Pancreas (tissue), 10 donors: ENCODE results near the gene CNNM4. TPM values are rescaled to one million over a fixed set of nuclear protein-coding genes. Genes with fewer than 3 reads are reported as not detected.

ENCODE experiments used
- ATAC-seq, 4 donors: fragments of 200-7000 bp; cut with Tn5 transposase; one replicate each; pipeline versions ENCODE4 v1.8.0 to v1.9.1; 2020; ENCODE audit warnings: mild to moderate bottlenecking in 4 of 4, moderate library complexity in 4 of 4
- DNase-seq, 6 donors: peaks; one replicate each; pipeline ENCODE4 v3.0.0-alpha.2; 2020
- FAIRE-seq: peaks from 2 replicates; lab custom pipeline; 2012; peaks lifted over from hg19 to GRCh38; lab: Jason Lieb, UNC
- H3K27ac ChIP-seq, 4 donors: fragments of 200-600 bp; sonication (generic); 1 replicate in 3 of 4; 2 replicates in 1 of 4; pipeline versions ENCODE4 v1.5.0 to v1.8.0; 2020
- H3K27me3 ChIP-seq, 4 donors: fragments of 200-600 bp; one replicate each; pipeline ENCODE4 v1.8.0; 2021
- H3K36me3 ChIP-seq, 3 donors: fragments of 200-600 bp; sonication (generic) in 1 of 3; one replicate each; pipeline versions ENCODE4 v1.5.0 to v1.8.0; 2020 to 2021
- H3K4me1 ChIP-seq, 3 donors: fragments of 200-600 bp; one replicate each; pipeline ENCODE4 v1.8.0; 2021
- H3K4me3 ChIP-seq, 4 donors: fragments of 200-600 bp; sonication (generic) in 2 of 4; one replicate each; pipeline versions ENCODE4 v1.5.0 to v1.8.0; 2020 to 2021
- H3K9me3 ChIP-seq, 4 donors: fragments of 200-600 bp; one replicate each; pipeline ENCODE4 v1.8.0; 2021
- WGBS, 2 donors: extraction: QIAGEN DNeasy Blood & Tissue Kit; methylation state at CpG; one replicate each; pipeline ENCODE4 v1.1.7; 2013; 5-methylcytosine and 5-hydroxymethylcytosine counted together
- intact Hi-C, 3 donors: fragments of 100-400 bp; cut with DNase I; formaldehyde crosslinking; loops; one replicate each; pipeline versions ENCODE4 v1.11.1 to v1.14.2; 2022
- polyA plus RNA-seq, 2 donors: library from polyadenylated mRNA; stranded (reverse); fragments of 200-250 nt; gene quantifications; one replicate each; pipeline ENCODE4 v1.2.3, GENCODE V29; 2013
- total RNA-seq, 6 donors: library from RNA; stranded (reverse); fragmentation: NEBNext Ultra II Directional in 4 of 6; extraction: Animal tissue kit (Norgen Biotek cat#: 25700) in 4 of 6; gene quantifications; one replicate each; pipeline versions ENCODE4 v1.2.1 to v1.2.4, GENCODE V29; 2021 to 2023
- TF ChIP-seq, protein P1 (sequence below), 4 donors: fragments of 200-600 bp; sonication (generic) in 3 of 4; IDR thresholded peaks; one replicate each; pipeline versions ENCODE4 v1.5.0 to v1.8.0; 2021; ENCODE audit warnings: antibody characterized with exemption in 4 of 4
- donor health status: healthy with polysubstance abuse.
- donor health status: DM: no; HTN: no; CAD: no; lungs with moderate emphysema.
- donor health status: DM: no; HTN: no; CAD: no.
- donor health status: control.
- donor health status: control.
- donor health status: Bipolar disorder and iron deficiency.
- donor health status: DM: yes; HTN: yes; CAD: no.
- donor health status: DM: no; HTN: no; CAD: no.
- donor health status: DM: no; HTN: no; CAD: no.
- donor health status: DM: yes; HTN: yes; CAD: no.

Gene CNNM4
- total and polyA plus RNA-seq, 8 donors: 3.3 to 6.9 (median 5.5) TPM

DNA sequence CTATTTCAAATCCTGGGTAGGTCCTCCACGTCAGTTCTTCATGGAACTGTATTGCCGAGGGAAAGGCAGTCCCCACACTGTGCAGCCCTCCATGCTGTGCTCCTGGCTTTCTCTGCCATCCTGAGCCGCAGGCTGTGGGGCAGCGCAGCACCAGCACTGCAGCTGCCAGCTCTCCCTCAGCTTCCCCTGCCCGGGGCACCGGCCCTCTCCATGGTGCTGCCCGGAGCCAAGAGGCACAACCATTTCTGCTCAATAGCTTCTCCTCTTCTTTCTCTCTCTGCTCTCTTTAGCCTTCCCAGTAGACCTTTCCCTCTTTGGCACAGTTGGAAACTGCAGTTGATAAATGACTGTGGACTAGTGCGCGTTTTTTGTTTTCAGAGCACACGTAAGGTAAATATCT is 71.0 kb downstream of the CNNM4 start:
- no peaks in the 10 kb centered on the region for H3K9me3 ChIP-seq
- H3K4me1 ChIP-seq: peaks cover 27 to 33% (median 31%) of the 10 kb centered on the region in 3 donors
- DNase-seq (peak; percentile 54 to 88 (median 69)), ATAC-seq (peak; percentile 68 to 79 (median 78)), FAIRE-seq (no peak)
- WGBS, 2 donors: 15% methylated on average over 10 of the region's 10 CpGs
- peak overlapping the region; percentile 40 to 73 (median 68) for H3K27ac ChIP-seq
- H3K36me3 ChIP-seq: peaks cover 4 to 48% (median 31%) of the 10 kb centered on the region in 3 donors
- no peaks in the 10 kb centered on the region for H3K27me3 ChIP-seq
- TF ChIP-seq, protein P1, sequence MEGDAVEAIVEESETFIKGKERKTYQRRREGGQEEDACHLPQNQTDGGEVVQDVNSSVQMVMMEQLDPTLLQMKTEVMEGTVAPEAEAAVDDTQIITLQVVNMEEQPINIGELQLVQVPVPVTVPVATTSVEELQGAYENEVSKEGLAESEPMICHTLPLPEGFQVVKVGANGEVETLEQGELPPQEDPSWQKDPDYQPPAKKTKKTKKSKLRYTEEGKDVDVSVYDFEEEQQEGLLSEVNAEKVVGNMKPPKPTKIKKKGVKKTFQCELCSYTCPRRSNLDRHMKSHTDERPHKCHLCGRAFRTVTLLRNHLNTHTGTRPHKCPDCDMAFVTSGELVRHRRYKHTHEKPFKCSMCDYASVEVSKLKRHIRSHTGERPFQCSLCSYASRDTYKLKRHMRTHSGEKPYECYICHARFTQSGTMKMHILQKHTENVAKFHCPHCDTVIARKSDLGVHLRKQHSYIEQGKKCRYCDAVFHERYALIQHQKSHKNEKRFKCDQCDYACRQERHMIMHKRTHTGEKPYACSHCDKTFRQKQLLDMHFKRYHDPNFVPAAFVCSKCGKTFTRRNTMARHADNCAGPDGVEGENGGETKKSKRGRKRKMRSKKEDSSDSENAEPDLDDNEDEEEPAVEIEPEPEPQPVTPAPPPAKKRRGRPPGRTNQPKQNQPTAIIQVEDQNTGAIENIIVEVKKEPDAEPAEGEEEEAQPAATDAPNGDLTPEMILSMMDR (IDR thresholded peaks at IDR 0.05): no peak
- no peak overlapping the region for H3K4me3 ChIP-seq
- intact Hi-C loops: no loop called here

DNA sequence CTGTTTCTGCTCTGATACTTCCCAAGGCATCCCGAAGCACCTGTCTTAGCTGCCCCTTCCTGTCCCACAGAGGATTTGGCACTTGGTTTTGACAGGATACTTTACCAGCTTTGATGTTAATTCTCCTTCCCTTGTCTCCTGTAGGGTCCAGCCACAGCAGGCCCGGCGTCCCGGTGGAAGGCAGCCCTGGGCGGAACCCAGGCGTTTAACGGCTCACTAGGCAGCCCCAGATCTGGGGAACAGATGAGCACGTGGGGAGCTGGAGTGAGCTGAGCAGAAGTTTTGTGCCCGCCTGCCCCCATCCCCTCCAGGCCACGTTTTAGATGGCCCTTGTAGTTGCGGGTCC is 71.7 kb downstream of the CNNM4 start:
- 33 to 43% methylated on average over 11 of the region's 11 CpGs for WGBS, 2 donors
- peak in 3 of 4 donors; percentile 5 to 23 (median 8) for ATAC-seq
- Histone ChIP-seq H3K9me3 (no peaks in the 10 kb centered on the region), H3K4me3 (no peak overlapping the region), H3K4me1 (peaks cover 27 to 33% (median 31%) of the 10 kb centered on the region in 3 donors), H3K27me3 (no peaks in the 10 kb centered on the region), H3K36me3 (peaks cover 4 to 41% (median 26%) of the 10 kb centered on the region in 3 donors), H3K27ac (peak overlapping the region; percentile 40 to 73 (median 68))
- intact Hi-C loops: no loop called here
- no peak for FAIRE-seq
- TF ChIP-seq, protein P1 (IDR thresholded peaks at IDR 0.05): no peak
- DNase-seq: no peak

DNA sequence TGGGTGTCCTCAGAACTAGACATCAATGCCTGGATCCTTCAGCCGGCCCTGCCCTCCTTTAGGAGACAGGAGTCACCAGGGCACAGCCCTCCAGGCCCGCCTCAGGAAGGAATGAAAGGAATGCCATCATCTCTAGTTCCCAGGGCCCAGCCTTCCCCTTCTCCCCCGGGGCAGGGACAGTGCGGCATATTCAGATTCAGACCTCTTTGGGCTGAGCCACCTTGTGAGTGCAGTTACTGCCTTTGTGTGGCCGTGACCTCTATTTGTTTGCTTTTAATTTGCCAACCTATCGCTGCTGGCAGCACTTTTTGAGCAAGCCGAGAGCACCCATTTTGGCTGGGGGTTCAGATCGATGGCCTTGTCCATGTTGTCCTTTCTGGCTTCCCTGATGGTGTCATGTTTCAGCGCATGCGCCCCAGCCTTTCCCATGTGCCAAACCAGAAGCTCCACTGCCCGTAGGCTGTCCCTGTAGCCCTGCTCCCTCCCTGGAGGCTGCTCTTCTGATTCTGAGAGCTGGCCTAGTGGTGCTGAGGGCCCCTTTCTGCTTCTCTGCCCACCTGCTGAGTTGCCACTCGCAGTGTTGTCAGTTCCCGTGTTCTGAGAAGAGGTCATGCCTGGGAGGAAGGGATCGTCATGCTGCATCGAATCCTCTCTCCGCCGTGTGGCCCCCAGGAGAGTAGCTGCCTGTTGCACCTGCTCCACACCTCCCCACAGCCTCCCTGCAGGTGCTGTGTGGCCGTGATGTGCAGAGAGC is 72.2 kb downstream of the CNNM4 start:
- Histone ChIP-seq H3K9me3 (no peaks in the 10 kb centered on the region), H3K4me1 (peaks cover 27 to 33% (median 31%) of the 10 kb centered on the region in 3 donors), H3K27me3 (no peaks in the 10 kb centered on the region), H3K27ac (peak overlapping the region; percentile 40 to 73 (median 68)), H3K4me3 (no peak overlapping the region), H3K36me3 (peaks cover 4 to 36% (median 21%) of the 10 kb centered on the region in 3 donors)
- TF ChIP-seq, protein P1 (IDR thresholded peaks at IDR 0.05): no peak
- 10 to 12% methylated on average over 18 of the region's 18 CpGs for WGBS, 2 donors
- no peak for FAIRE-seq
- intact Hi-C loops: no loop called here
- peak; percentile 90 to 94 (median 92) for ATAC-seq
- peak; percentile 90 to 99 (median 96) for DNase-seq

DNA sequence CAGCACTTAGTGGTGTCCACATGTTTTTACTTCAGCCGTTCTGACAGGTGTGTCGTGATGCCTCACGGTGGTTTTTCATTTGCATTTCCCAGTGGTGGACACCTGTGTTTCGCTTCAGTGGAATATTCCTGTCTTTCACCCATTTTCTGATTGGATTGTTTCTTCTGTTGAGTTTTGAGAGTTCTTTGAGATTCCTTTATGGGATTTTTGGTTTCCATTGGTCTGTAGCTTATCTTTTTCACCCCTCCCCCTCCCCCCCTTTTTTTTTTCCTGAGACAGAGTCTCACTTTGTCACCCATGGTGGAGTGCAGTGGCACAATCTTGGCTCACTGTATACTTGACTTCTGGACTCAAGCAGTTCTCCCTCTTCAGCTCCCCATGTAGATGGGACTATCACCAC is 75.1 kb downstream of the CNNM4 start:
- Histone ChIP-seq H3K27me3 (no peaks in the 10 kb centered on the region), H3K4me1 (peaks cover 27 to 32% (median 30%) of the 10 kb centered on the region in 3 donors), H3K27ac (no peak overlapping the region), H3K36me3 (peaks cover 0 to 7% (median 3%) of the 10 kb centered on the region in 3 donors), H3K9me3 (no peaks in the 10 kb centered on the region), H3K4me3 (no peak overlapping the region)
- no peak for ATAC-seq
- intact Hi-C loops: no loop called here
- TF ChIP-seq, protein P1 (IDR thresholded peaks at IDR 0.05): no peak
- no peak for FAIRE-seq
- 89 to 96% methylated on average over 4 of the region's 4 CpGs for WGBS, 2 donors
- DNase-seq: no peak

DNA sequence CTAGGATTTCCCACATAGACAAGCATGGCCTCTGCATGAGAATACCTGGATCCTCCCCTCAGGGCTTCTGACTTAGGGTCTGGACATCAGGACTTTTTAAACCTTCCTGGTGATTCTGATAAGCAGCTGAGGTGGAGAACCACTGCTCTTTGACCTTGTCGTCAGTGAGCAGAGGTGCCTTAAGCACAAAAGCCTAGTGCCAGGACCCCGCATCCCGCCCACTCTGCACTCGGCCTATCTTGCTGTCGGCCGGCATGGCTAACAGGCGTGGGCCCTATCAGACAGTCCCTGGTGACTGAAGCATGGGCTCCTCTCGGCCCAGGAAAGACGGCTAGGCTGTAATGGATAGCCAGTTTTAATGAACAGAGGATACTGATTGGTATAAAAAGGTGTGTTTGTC is 76.9 kb downstream of the CNNM4 start:
- Histone ChIP-seq H3K27me3 (no peaks in the 10 kb centered on the region), H3K9me3 (no peaks in the 10 kb centered on the region), H3K27ac (no peak overlapping the region), H3K4me1 (peaks cover 11 to 14% (median 13%) of the 10 kb centered on the region in 3 donors), H3K4me3 (no peak overlapping the region), H3K36me3 (peaks cover 0 to 7% (median 0%) of the 10 kb centered on the region in 3 donors)
- FAIRE-seq (no peak), DNase-seq (no peak), ATAC-seq (no peak)
- TF ChIP-seq, protein P1 (IDR thresholded peaks at IDR 0.05): no peak
- 91 to 96% methylated on average over 9 of the region's 9 CpGs for WGBS, 2 donors
- intact Hi-C loops: no loop called here
